K562 (cell line): ENCODE measurements around the gene ZNF780B.

ENCODE experiments used
- E2F4 ChIP-seq: sonication (generic); formaldehyde crosslinking; IDR thresholded peaks from 2 replicates; pipeline ENCODE4 v1.8.0; 2022; ENCODE audit warnings: mild to moderate bottlenecking, low read depth, missing genetic modification reagents
- ETV1 ChIP-seq: fragments of 450-650 bp; conservative IDR thresholded peaks from 2 replicates; pipeline ENCODE4 v1.6.1; 2016; ENCODE audit warnings: missing genetic modification characterization, control low read depth, low read depth, missing compliant biosample characterization
- HDAC8 ChIP-seq: fragments of 450-650 bp; IDR thresholded peaks from 2 replicates; pipeline ENCODE4 v1.6.1; 2016; ENCODE audit warnings: mild to moderate bottlenecking, missing genetic modification characterization, moderate library complexity, missing compliant biosample characterization
- NONO ChIP-seq, 2 experiments: fragments of 200-400 bp in 1 of 2; fragments of 450-650 bp in 1 of 2; formaldehyde crosslinking in 1 of 2; IDR thresholded peaks; 2 replicates each; pipeline ENCODE4 v1.6.1; 2017; ENCODE audit warnings: low read depth in 2 of 2, mild to moderate bottlenecking in 2 of 2, moderate library complexity in 2 of 2, low read length in 1 of 2
- POLR2AphosphoS5 ChIP-seq: IDR thresholded peaks from 2 replicates; pipeline ENCODE4 v1.6.1; 2011; ENCODE audit warnings: mild to moderate bottlenecking, low read depth, low read length, moderate library complexity; ENCODE audit not compliant: control insufficient read depth, insufficient read depth
- TAF1 ChIP-seq: IDR thresholded peaks from 2 replicates; pipeline ENCODE4 v1.6.1; 2011; ENCODE audit warnings: mild to moderate bottlenecking, low read length, moderate library complexity; ENCODE audit not compliant: insufficient read depth, control insufficient read depth, severe bottlenecking; ENCODE audit errors: extremely low read depth
- YBX1 ChIP-seq: fragments of 450-650 bp; IDR thresholded peaks from 2 replicates; pipeline ENCODE4 v1.7.1; 2016; ENCODE audit warnings: mild to moderate bottlenecking

GRCh38 chr19:40054632-40055031, 1.4 kb downstream of the ZNF780B start:
- TF ChIP-seq NONO (IDR thresholded peaks at IDR 0.05; ENCODE audit: low read depth in 2 of 2, low read length in 1 of 2) = no peak
- TF ChIP-seq E2F4 (CRISPR knock-in tag) = no peak
- 0 out of 2 replicates have a peak, but pooled peaks have one; percentile 5 for TF ChIP-seq ETV1 (tag)
- TF ChIP-seq TAF1 = no peak
- no peak for TF ChIP-seq POLR2AphosphoS5
- TF ChIP-seq YBX1 = no peak
- TF ChIP-seq HDAC8 (tag) = no peak
